NCI-H2107 treated with DMSO at 0.1 percent for 48 hours (cell line): ENCODE data around the gene UGT1A6.
"Not testable (repeated sequence)": the region's sequence is repeated elsewhere in the genome, so short reads cannot be mapped to it uniquely, and the experiment has no call there.

Experiments
- DNase-seq: peaks from one replicate; lab custom pipeline; 2025; ENCODE audit not compliant: unreplicated experiment; lab: John Stamatoyannopoulos, UW

UGT1A6 gene

DNA sequence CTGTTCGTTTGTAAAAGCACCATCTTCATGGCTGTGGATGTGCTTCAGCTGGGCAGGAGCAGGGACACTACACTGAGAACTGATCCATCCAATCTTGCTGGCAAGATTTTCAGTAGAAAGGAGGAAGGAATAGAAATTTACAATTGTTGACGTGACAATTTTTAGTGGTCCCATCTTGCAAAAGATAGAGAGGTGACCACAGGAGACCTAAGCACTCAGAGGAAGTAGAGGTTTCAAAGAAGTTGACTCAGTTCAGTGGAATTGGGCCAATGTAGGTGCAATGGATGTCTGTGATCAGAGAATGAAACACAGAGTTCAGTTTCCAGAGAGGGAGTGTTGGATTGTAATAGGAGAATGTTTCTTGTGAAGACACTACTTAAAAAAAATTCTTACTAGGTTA, 21.4 kb downstream of the UGT1A6 start:
- DNase-seq: no peak

- DNase-seq: no peak
Observed at GRCh38 chr2:233718552-233718951, 25.9 kb downstream of the UGT1A6 start, which contains the start of gene UGT1A4. Gene UGT1A4 (plus strand): TSS chr2:233718736. CDS start chr2:233718821, 85 bp downstream.

- DNase-seq: no peak
Observed at GRCh38 chr2:233728723-233729301, 36.1 kb downstream of the UGT1A6 start, which contains the start of gene UGT1A3. Gene UGT1A3 (plus strand): TSS chr2:233729042. CDS start chr2:233729127, 85 bp downstream.

DNA sequence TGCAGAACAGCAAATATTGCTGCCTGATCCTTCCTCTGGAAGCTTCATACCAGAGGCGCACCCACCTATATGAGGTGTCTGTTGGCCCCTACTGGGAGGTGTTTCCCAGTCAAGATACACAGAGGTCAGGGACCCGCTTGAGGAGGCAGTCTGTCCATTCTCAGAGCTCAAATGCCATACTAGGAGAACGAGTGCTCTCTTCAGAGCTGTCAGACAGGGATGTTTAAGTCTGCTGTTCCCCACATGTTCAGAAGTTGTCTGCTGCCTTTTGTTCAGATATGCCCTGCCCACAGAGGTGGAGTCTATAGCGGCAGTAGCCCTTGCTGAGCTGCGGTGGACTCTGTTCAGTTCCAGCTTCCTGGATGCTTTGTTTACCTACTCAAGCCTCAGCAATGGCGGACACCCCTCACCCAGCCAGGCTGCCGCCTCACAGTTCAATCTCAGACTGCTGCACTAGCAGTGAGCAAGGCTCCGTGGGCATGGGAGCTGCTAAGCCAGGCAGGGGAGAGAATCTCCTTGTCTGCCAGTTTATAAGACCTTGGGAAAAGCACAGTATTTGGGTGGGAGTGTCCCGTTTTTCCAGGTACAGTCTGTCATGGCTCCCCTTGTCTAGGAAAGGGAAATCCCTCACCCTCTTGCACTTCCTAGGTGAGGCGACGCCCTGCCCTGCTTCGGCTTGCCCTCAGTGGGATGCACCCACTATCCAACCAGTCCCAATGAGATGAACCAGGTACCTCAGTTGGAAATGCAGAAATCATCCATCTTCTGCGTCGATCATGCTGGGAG, 44.4 kb downstream of the UGT1A6 start:
- DNase-seq: not testable (repeated sequence)

GRCh38 chr2:233740870-233741269, 48.2 kb downstream of the UGT1A6 start:
- DNase-seq: no peak

DNA sequence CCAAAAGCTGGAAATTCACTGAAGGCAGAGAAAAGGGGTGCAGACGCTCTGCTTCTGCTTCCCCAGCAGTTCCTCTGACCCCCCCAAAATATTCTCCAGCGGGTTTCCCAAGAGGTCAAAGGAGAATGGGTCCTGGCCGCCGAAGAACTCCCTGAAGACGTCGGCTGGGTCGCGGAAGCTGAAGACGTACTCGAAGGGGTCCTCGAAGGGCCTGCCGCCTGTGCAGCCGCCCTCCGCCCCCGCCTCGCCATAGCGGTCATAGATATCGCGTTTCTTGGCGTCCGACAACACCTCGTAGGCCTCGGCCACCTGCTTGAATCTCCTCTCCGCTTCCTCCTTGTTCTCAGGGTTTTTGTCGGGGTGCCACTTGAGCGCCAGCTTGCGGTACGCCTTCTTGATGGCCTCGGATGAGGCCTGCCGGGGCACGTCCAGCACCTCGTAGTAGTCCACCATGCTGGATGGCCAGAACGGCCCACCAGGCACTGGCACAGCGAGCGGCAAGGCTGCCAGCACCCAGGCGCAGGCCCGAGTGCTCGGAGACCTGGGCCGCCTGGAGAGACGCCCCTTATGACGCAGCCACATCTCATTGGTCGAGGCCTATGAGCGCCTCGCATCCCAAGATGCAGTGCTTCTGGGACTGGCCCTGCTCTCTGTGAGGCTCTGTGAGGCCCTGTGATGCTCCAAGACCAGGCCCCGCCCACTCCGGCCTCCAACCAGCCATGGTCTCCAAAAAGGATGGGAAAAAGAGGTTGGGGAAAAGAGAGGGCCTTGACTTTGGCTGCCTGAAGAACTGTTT, 51.0 kb downstream of the UGT1A6 start:
- no peak for DNase-seq

- no peak for DNase-seq
Observed at GRCh38 chr2:233745073-233745755, 52.5 kb downstream of the UGT1A6 start.

- not testable (repeated sequence) for DNase-seq
Observed at GRCh38 chr2:233745838-233746237, 53.1 kb downstream of the UGT1A6 start.

DNA sequence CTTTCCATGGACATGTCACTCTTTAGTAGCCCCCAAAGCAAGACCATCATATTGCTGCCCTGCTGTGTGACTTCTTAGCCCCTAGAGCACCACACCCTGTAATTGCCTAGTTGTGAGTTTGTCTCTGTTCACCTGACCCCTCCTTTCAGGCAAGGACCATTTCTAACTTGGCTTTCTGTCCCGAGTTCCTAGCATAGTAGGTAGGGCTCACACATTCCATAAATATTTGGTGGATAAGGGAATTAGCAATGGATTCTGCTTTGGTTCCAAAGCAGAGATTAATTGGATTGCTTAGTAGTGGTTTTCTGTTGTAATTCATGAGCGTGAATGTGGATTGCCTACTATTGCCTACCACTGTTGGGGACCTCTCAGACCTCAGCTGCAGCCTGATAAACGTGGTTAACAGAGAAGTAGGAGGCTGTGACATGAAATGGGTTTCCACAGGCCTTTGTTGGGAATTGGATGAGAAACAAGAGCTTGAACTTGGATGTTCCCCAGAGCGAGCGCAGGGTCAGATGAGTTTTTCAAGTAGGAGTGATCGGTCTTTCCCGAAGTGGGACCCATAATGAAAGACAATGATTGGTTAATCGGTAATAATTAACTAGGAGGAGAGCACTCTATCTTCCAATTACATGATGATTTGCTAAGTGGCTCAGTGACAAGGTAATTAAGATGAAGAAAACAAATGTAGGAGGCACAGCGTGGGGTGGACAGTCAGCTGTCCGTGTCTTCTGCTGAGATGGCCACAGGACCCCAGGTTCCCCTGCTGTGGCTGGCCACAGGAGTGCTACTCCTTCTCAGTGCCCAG, 54.0 kb downstream of the UGT1A6 start:
- DNase-seq: no peak

GRCh38 chr2:233747283-233747544, 54.5 kb downstream of the UGT1A6 start:
- DNase-seq: no peak

GRCh38 chr2:233750689-233751088, 58.0 kb downstream of the UGT1A6 start:
- DNase-seq: not testable (repeated sequence)

- DNase-seq: not testable (repeated sequence)
Observed at GRCh38 chr2:233751212-233752009, 58.7 kb downstream of the UGT1A6 start.

- no peak for DNase-seq
Observed at GRCh38 chr2:233754872-233755611, 62.4 kb downstream of the UGT1A6 start.

GRCh38 chr2:233756429-233757081, 63.9 kb downstream of the UGT1A6 start:
- DNase-seq: no peak

- no peak for DNase-seq
Observed at GRCh38 chr2:233758141-233758540, 65.5 kb downstream of the UGT1A6 start.

DNA sequence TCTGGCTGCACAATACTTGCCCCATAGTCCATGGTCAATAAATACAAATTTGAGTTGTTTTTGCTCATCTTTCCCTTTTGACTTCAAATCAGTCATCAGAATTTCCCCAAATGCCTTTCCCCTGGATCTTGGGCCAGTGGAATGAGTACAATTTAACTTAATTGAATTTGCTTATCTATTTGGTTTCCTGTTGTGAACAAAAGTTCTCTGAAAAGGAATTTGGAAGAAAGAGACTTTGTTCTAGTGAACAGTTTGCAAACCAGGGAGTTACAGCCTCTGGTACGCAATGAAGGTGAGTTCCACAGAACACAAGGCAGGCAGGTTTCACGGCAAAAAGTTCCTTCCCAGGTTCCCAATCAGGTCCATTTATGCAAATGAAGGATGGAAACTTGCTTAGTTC, 66.2 kb downstream of the UGT1A6 start:
- no peak for DNase-seq

GRCh38 chr2:233760043-233760442, 67.4 kb downstream of the UGT1A6 start, which contains the start of gene UGT1A1:
Gene UGT1A1 (plus strand): TSS chr2:233760270. CDS start chr2:233760288, 18 bp downstream.
- no peak for DNase-seq

DNA sequence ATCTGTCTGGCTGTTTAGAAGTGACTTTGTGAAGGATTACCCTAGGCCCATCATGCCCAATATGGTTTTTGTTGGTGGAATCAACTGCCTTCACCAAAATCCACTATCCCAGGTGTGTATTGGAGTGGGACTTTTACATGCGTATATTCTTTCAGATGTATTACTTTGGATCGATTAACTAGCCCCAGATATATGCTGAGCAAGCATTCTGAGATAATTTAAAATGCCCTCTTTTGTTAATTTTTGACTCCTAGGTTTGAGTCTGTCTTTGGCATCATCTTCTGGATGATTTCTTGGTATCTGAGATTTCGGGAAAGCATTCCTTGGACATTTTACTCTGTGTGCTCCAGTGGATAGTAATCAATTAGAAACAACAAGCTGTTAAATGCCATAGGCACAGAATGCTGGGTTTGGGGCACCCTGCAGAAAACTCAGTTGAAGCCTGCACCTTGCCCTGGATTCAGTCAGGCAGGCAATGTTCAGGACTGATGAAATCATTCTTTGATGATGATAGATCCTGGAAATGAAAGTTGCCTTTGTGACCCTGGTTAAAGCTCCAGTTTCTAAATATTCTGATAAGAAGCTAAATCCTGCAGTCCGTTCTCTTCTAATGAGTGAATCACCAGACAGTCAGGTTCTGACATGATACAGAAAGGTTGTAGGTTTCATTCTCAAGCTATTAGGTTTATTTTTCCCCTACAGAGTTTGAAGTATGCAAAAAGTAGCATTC, 68.5 kb downstream of the UGT1A6 start:
- DNase-seq: no peak
